PC-3 (cell line): ENCODE results near the gene SCAI. TPM values are rescaled to one million over a fixed set of nuclear protein-coding genes. Genes with fewer than 3 reads are reported as not detected.
A peak's percentile ranks its signal among the peaks of the same experiment; 100 is the strongest.

ENCODE experiments used
- ATAC-seq: fragments of 200-7000 bp; cut with Tn5 transposase; 2 replicates; pipeline ENCODE4 v1.9.1; 2020; ENCODE audit warnings: mild to moderate bottlenecking, moderate library complexity
- Bru-seq: library from RNA; stranded (reverse); fragments of 400-500 nt; gene quantifications from one replicate; lab custom pipeline; 2021; lab: Mats Ljungman, UMichigan
- BruChase-seq, 2 experiments: library from RNA; stranded (reverse); fragments of 400-500 nt; gene quantifications; one replicate each; lab custom pipeline; 2021; lab: Mats Ljungman, UMichigan
- BruUV-seq: library from RNA; stranded (reverse); fragments of 400-500 nt; replicated peaks from 2 replicates; lab custom pipeline; 2021; lab: Mats Ljungman, UMichigan
- CTCF ChIA-PET: fragments of 300-600 bp; sonication (Branson Sonifier 250); formaldehyde crosslinking; loops from one replicate; lab custom pipeline; 2022; ENCODE audit warnings: antibody characterized with exemption; lab: Charles Lee
- POLR2A ChIA-PET: fragments of 300-600 bp; sonication (Branson Sonifier 250); formaldehyde crosslinking; loops from one replicate; lab custom pipeline; 2022; ENCODE audit warnings: antibody characterized with exemption; ENCODE audit not compliant: unreplicated experiment; lab: Charles Lee
- DNase-seq: peaks from one replicate; pipeline ENCODE4 v3.0.0-alpha.2; 2015
- H2AFZ ChIP-seq: fragments of 300-600 bp; sonication (generic); 2 replicates; pipeline ENCODE4 v1.6.0; 2016; ENCODE audit warnings: antibody characterized with exemption, low read length
- H3F3A ChIP-seq: fragments of 300-600 bp; sonication (generic); one replicate; pipeline ENCODE4 v1.6.0; 2017; ENCODE audit warnings: antibody characterized with exemption, low read length, control low read depth, mild to moderate bottlenecking; ENCODE audit not compliant: unreplicated experiment
- H3K27ac ChIP-seq: fragments of 300-600 bp; sonication (generic); 2 replicates; pipeline ENCODE4 v1.5.1; 2016; ENCODE audit warnings: mild to moderate bottlenecking, low read length
- H3K27me3 ChIP-seq: fragments of 300-600 bp; sonication (generic); 2 replicates; pipeline ENCODE4 v1.6.1; 2016; ENCODE audit warnings: low read length, mixed read lengths
- H3K36me3 ChIP-seq: fragments of 300-600 bp; sonication (generic); 2 replicates; pipeline ENCODE4 v1.6.1; 2016; ENCODE audit warnings: low read depth, mixed run types, low read length, mixed read lengths
- H3K4me1 ChIP-seq: fragments of 300-600 bp; sonication (generic); 2 replicates; pipeline ENCODE4 v1.5.1; 2016; ENCODE audit warnings: low read length; ENCODE audit not compliant: insufficient read depth
- H3K4me2 ChIP-seq: fragments of 300-600 bp; sonication (generic); 2 replicates; pipeline ENCODE4 v1.6.0; 2016; ENCODE audit warnings: low read length
- H3K4me3 ChIP-seq: fragments of 300-600 bp; sonication (generic); 2 replicates; pipeline ENCODE4 v1.5.1; 2016; ENCODE audit warnings: mild to moderate bottlenecking, low read length, mixed read lengths
- H3K79me2 ChIP-seq: fragments of 300-600 bp; sonication (generic); 2 replicates; pipeline ENCODE4 v1.6.1; 2017; ENCODE audit warnings: low read length, mixed read lengths
- H3K9ac ChIP-seq: fragments of 300-600 bp; sonication (generic); 2 replicates; pipeline ENCODE4 v1.6.0; 2016; ENCODE audit warnings: mild to moderate bottlenecking, low read length
- H3K9me2 ChIP-seq: fragments of 300-600 bp; sonication (generic); replicated peaks from 2 replicates; pipeline ENCODE4 v1.6.1; 2016; ENCODE audit warnings: mixed run types, low read length, mixed read lengths
- H3K9me3 ChIP-seq: fragments of 300-600 bp; sonication (generic); 2 replicates; pipeline ENCODE4 v1.6.1; 2016; ENCODE audit warnings: low read length, mixed read lengths
- H4K20me1 ChIP-seq: fragments of 300-600 bp; sonication (generic); 2 replicates; pipeline ENCODE4 v1.6.1; 2016; ENCODE audit warnings: low read length, mixed read lengths
- EZH2 ChIP-seq: fragments of 300-600 bp; sonication (generic); IDR thresholded peaks from one replicate; pipeline ENCODE4 v1.6.1; 2017; ENCODE audit warnings: antibody characterized with exemption, mild to moderate bottlenecking, low read length; ENCODE audit not compliant: unreplicated experiment
- EZH2phosphoT487 ChIP-seq: fragments of 300-600 bp; sonication (generic); IDR thresholded peaks from 2 replicates; pipeline ENCODE4 v1.6.1; 2018; ENCODE audit warnings: mild to moderate bottlenecking, antibody characterized with exemption, low read length, borderline replicate concordance
- intact Hi-C: fragments of 100-400 bp; cut with micrococcal nuclease; formaldehyde crosslinking; loops from 2 replicates; pipeline ENCODE4 v1.9.0; 2023
- long read RNA-seq: library from polyadenylated mRNA; unstranded; transcript quantifications from one replicate; pipeline ENCODE4 v2.0.0, GENCODE V29; 2021; ENCODE audit not compliant: unreplicated experiment
- total RNA-seq: library from RNA; depleted of rRNA; stranded (reverse); fragments of >200 nt; gene quantifications from 2 replicates; pipeline ENCODE4 v1.2.3, GENCODE V29; 2014; rRNA removed
- TF ChIP-seq, protein P1 (sequence below): fragments of 300-600 bp; sonication (generic); conservative IDR thresholded peaks from 2 replicates; pipeline ENCODE4 v1.5.1; 2017; ENCODE audit warnings: antibody characterized with exemption, low read depth, mild to moderate bottlenecking, low read length

SCAI gene
- total RNA-seq (4.4 and 5.2 TPM in 2 replicates), Bru-seq, nascent RNA (percentile 57 among the genes with signal in this experiment), BruChase-seq, experiment 1, labeled RNA remaining after a 6-hour chase (percentile 54 among the genes with signal in this experiment), BruChase-seq, experiment 2, labeled RNA remaining after a 2-hour chase (percentile 55 among the genes with signal in this experiment)
- long read RNA-seq, partial matches to known transcripts, result 1 of 3 reads
- long read RNA-seq, other reads (novel, unspliced or antisense), result 1 of 3 reads

- DNase-seq (peak; percentile 97), ATAC-seq (peak; percentile 99)
- TF ChIP-seq EZH2, result no peak
- TF ChIP-seq EZH2phosphoT487, result no peak
- TF ChIP-seq, protein P1, sequence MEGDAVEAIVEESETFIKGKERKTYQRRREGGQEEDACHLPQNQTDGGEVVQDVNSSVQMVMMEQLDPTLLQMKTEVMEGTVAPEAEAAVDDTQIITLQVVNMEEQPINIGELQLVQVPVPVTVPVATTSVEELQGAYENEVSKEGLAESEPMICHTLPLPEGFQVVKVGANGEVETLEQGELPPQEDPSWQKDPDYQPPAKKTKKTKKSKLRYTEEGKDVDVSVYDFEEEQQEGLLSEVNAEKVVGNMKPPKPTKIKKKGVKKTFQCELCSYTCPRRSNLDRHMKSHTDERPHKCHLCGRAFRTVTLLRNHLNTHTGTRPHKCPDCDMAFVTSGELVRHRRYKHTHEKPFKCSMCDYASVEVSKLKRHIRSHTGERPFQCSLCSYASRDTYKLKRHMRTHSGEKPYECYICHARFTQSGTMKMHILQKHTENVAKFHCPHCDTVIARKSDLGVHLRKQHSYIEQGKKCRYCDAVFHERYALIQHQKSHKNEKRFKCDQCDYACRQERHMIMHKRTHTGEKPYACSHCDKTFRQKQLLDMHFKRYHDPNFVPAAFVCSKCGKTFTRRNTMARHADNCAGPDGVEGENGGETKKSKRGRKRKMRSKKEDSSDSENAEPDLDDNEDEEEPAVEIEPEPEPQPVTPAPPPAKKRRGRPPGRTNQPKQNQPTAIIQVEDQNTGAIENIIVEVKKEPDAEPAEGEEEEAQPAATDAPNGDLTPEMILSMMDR, result peak; percentile 82
- intact Hi-C loops, result loop anchor here (2.0 to 5.0 kb wide), 2 partner anchors 36 to 203 kb away; partner anchors contain the start of gene GOLGA1
- Histone ChIP-seq H3K4me2 (peak within 1 kb of the TSS; percentile 89), H3F3A (no peaks in the 10 kb centered on the region), H3K9ac (peak within 1 kb of the TSS; percentile 29; the same call in 1 of the 2 replicates), H3K36me3 (no peaks in the 10 kb centered on the region; the same call in 1 of the 2 replicates), H3K9me2 (no peaks in the 10 kb centered on the region), H3K27me3 (no peaks in the 10 kb centered on the region), H3K27ac (no peak within 1 kb of the TSS), H3K4me1 (no peaks in the 10 kb centered on the region), H4K20me1 (no peaks in the 10 kb centered on the region), H3K9me3 (no peaks in the 10 kb centered on the region), H3K4me3 (peak within 1 kb of the TSS; percentile 75), H3K79me2 (peaks cover 11% of the 10 kb centered on the region; the same call in 1 of the 2 replicates), H2AFZ (peak within 1 kb of the TSS; percentile 75)
- BruUV-seq, result no TSS peak
- ChIA-PET CTCF (no interaction called here), POLR2A (interaction anchor here (0.6 kb wide), 1 partner anchor 100 kb away, joined by 4 read pairs; no protein-coding TSS in a partner anchor)
Measured at GRCh38 chr9:125143377-125144090, at the start of gene SCAI. Gene SCAI, minus strand, starts transcription at chr9:125143528. Its CDS starts 91 bp downstream, at chr9:125143437.

GRCh38 chr9:125190361-125190801 is 47.1 kb upstream of the SCAI start:
- Histone ChIP-seq H3K9me2 (no peaks in the 10 kb centered on the region), H2AFZ (peak overlapping the region; percentile 88), H3K4me2 (peak overlapping the region; percentile 84), H3K27ac (no peak overlapping the region), H3K36me3 (no peaks in the 10 kb centered on the region), H3K79me2 (peaks cover 51% of the 10 kb centered on the region), H3F3A (no peaks in the 10 kb centered on the region), H3K27me3 (no peaks in the 10 kb centered on the region), H3K4me1 (no peaks in the 10 kb centered on the region), H3K9ac (peak overlapping the region; percentile 98), H3K9me3 (no peaks in the 10 kb centered on the region), H3K4me3 (peak overlapping the region; percentile 99), H4K20me1 (no peaks in the 10 kb centered on the region)
- TF ChIP-seq, protein P1, result no peak
- TF ChIP-seq EZH2 (no peak), EZH2phosphoT487 (no peak)
- no TSS peak for BruUV-seq
- intact Hi-C loops, result no loop called here
- ChIA-PET CTCF (no interaction called here), POLR2A (interaction anchor here (0.6 kb wide), 1 partner anchor 187 kb away, joined by 4 read pairs; no protein-coding TSS in a partner anchor)
- ATAC-seq, result no peak
- DNase-seq, result no peak
